Measurements from ENCODE around the gene FCRL4.

- TF ChIP-seq EZH2phosphoT487 (IDR thresholded peaks at IDR 0.05; ENCODE audit: insufficient read depth, low read depth) (no peak), EZH2 (IDR thresholded peaks at IDR 0.05; ENCODE audit: insufficient read depth, poor library complexity, severe bottlenecking) (no peak)
Measured at GRCh38 chr1:157532569-157532968, 65.3 kb downstream of the FCRL4 start.
